SJCRH30 (cell line): ENCODE measurements around the gene LFNG. TPM values are rescaled to one million over a fixed set of nuclear protein-coding genes. Genes with fewer than 3 reads are reported as not detected.

ENCODE experiments used
- DNase-seq, 2 experiments: peaks; one replicate each; pipeline ENCODE4 v3.0.0-alpha.2; 2015 to 2020
- H3K27ac ChIP-seq: fragments of 250-450 bp; sonication (Bioruptor Pico); 2 replicates; pipeline ENCODE4 v1.5.1; 2020; ENCODE audit warnings: mild to moderate bottlenecking, moderate library complexity
- H3K27me3 ChIP-seq: fragments of 250-450 bp; sonication (Bioruptor Pico); 2 replicates; pipeline ENCODE4 v1.5.1; 2020; ENCODE audit warnings: mild to moderate bottlenecking, moderate library complexity
- H3K36me3 ChIP-seq: fragments of 250-450 bp; sonication (Bioruptor Pico); 2 replicates; pipeline ENCODE4 v1.5.1; 2020; ENCODE audit warnings: mild to moderate bottlenecking, moderate library complexity
- H3K4me1 ChIP-seq: fragments of 250-450 bp; sonication (Bioruptor Pico); 2 replicates; pipeline ENCODE4 v1.5.1; 2020; ENCODE audit warnings: mild to moderate bottlenecking, moderate library complexity
- H3K4me3 ChIP-seq: fragments of 250-450 bp; sonication (Bioruptor Pico); 2 replicates; pipeline ENCODE4 v1.5.1; 2020; ENCODE audit warnings: mild to moderate bottlenecking, moderate library complexity
- H3K9me3 ChIP-seq: fragments of 250-450 bp; sonication (Bioruptor Pico); replicated peaks from 2 replicates; pipeline ENCODE4 v1.5.1; 2020; ENCODE audit warnings: mild to moderate bottlenecking, moderate library complexity
- total RNA-seq: library from RNA; depleted of rRNA; stranded (reverse); fragments of >200 nt; shearing (Covaris generic); gene quantifications from 2 replicates; pipeline ENCODE4 v1.2.3, GENCODE V29; 2014

LFNG gene
- total RNA-seq, 1 experiment from 2014 or later: 25.2 TPM

GRCh38 chr7:2478399-2478785 is 41.2 kb upstream of the LFNG start:
- peak; percentile 53 to 57 for DNase-seq
- Histone ChIP-seq H3K4me3 (no peak overlapping the region), H3K36me3 (no peaks in the 10 kb centered on the region), H3K27ac (no peak overlapping the region), H3K27me3 (peaks cover 13% of the 10 kb centered on the region), H3K4me1 (peaks cover 20% of the 10 kb centered on the region), H3K9me3 (peaks cover 7% of the 10 kb centered on the region; the same call in 1 of the 2 replicates)

DNA sequence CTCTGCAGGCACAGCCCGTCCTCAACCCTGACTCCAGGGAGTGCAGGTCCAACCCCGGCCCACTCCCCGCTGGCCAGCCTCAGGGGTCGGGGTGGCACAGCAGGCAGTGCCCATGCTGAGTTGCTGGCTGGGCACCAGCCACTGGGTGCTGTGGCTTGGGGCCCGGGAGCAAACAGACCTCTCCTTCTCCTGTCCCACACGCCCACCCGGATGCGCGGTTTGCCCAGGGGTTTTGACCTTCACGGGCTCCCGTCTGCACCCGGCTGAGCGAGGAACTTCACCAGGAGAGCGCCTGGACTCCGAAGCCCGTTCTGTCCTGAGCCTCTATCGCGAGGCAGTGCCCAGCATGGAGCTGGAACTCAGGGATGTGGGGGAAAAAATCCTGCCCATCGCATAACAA is 40.8 kb upstream of the LFNG start:
- no peak overlapping the region for H3K27ac ChIP-seq
- no peaks in the 10 kb centered on the region for H3K36me3 ChIP-seq
- no peak for DNase-seq
- no peak overlapping the region for H3K4me3 ChIP-seq
- H3K4me1 ChIP-seq: peaks cover 20% of the 10 kb centered on the region
- peaks cover 7% of the 10 kb centered on the region; the same call in 1 of the 2 replicates for H3K9me3 ChIP-seq
- peaks cover 13% of the 10 kb centered on the region for H3K27me3 ChIP-seq

DNA sequence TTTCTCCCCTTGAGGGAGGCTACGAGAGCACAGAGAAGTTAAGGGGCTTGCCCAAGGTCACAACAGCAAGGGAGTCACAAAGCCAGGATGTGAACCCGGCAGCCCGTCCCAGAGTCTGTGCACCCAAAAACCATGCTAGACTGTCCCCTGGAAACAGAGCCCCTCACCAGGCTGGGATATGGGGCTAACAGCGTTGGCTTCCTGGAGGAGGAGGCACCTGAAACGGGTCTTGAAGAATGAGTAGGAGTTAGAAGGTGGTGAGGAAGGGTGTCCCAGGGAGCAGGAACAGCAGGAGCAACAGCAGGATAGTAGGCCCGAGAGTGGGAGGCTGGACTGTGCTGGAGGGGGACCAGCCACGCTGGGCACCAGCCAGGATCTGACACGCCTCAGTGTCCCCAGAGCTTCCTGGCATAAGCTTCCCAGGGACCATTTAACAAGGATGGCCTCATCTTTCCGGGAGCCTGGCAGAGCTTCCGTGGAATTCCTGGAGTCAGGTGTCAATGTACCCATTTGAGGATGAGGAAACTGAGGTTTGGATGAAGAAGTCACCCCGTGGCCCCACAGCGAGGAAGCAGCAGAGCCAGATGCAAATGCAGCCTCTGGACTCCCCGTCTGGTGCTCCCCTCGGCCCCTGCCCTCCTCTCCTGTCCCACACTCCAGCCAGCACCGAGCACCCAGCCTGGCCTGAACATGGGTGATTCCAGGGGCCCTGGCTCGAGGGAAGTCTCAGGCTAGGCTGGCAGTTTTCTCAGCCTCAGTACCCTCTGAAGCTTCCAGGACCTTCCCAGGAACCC is 40.1 kb upstream of the LFNG start:
- H3K36me3 ChIP-seq: no peaks in the 10 kb centered on the region
- H3K4me1 ChIP-seq: peaks cover 20% of the 10 kb centered on the region
- no peak for DNase-seq

DNA sequence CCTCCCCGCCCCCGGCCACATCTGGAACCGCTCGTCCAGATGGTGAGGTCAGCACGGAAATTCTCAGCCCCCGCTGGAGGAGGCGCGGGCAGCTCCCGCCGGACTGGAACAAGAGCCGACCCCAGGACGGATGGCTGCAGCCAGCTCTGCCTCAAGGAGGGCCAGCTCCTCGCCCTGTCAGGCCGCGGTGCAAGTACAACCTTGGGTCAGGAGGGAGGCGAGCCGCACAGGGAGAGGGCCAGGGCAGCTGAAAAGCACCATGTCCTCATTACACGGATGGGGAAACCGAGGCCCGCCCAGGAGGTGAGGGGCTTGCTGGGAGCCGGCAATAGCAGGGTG is 39.5 kb upstream of the LFNG start:
- Histone ChIP-seq H3K9me3 (peaks cover 7% of the 10 kb centered on the region; the same call in 1 of the 2 replicates), H3K36me3 (no peaks in the 10 kb centered on the region), H3K4me1 (peaks cover 20% of the 10 kb centered on the region), H3K27ac (no peak overlapping the region), H3K4me3 (no peak overlapping the region), H3K27me3 (peaks cover 13% of the 10 kb centered on the region)
- no peak for DNase-seq

More for the DNA sequence above, 40.1 kb upstream of the LFNG start:
- peaks cover 13% of the 10 kb centered on the region for H3K27me3 ChIP-seq
- peaks cover 7% of the 10 kb centered on the region; the same call in 1 of the 2 replicates for H3K9me3 ChIP-seq
- H3K4me3 ChIP-seq: no peak overlapping the region
- H3K27ac ChIP-seq: no peak overlapping the region

DNA sequence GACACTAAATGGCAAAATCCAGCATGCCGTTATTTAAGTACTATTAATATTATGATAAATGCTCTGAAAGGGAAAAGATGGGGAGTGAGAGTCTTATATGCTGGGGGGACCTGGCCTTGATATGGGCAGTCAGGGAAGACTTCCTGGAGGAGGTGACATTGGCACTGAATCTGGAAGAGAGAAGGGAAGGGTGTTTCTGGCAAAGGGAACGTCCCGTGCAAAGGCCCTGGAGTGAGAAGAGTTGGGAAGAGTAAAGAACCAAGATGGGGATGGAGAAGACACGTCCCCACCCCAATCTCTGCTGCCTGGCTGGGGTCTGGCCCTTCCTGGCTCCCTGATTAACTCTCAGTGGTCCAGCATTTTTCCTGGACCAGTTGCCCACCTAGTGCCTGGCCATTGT is 38.4 kb upstream of the LFNG start:
- Histone ChIP-seq H3K9me3 (peaks cover 7% of the 10 kb centered on the region; the same call in 1 of the 2 replicates), H3K4me3 (no peak overlapping the region), H3K4me1 (peaks cover 20% of the 10 kb centered on the region), H3K27ac (no peak overlapping the region), H3K27me3 (peaks cover 13% of the 10 kb centered on the region), H3K36me3 (no peaks in the 10 kb centered on the region)
- DNase-seq: no peak

- H3K4me3 ChIP-seq: no peak overlapping the region
- H3K4me1 ChIP-seq: peaks cover 24% of the 10 kb centered on the region
- H3K36me3 ChIP-seq: no peaks in the 10 kb centered on the region
- no peak overlapping the region for H3K27ac ChIP-seq
- DNase-seq: peak in 1 of 2 experiments; percentile 45
- peaks cover 7% of the 10 kb centered on the region; the same call in 1 of the 2 replicates for H3K9me3 ChIP-seq
- peaks cover 13% of the 10 kb centered on the region for H3K27me3 ChIP-seq
These were observed 36.7 kb upstream of the LFNG start for GRCh38 chr7:2482725-2483451.

- Histone ChIP-seq H3K9me3 (peaks cover 7% of the 10 kb centered on the region; the same call in 1 of the 2 replicates), H3K27me3 (peaks cover 13% of the 10 kb centered on the region), H3K36me3 (no peaks in the 10 kb centered on the region), H3K4me3 (no peak overlapping the region), H3K27ac (no peak overlapping the region), H3K4me1 (peaks cover 24% of the 10 kb centered on the region)
- peak; percentile 46 to 68 for DNase-seq
These were observed 36.1 kb upstream of the LFNG start for GRCh38 chr7:2483494-2483893.

DNA sequence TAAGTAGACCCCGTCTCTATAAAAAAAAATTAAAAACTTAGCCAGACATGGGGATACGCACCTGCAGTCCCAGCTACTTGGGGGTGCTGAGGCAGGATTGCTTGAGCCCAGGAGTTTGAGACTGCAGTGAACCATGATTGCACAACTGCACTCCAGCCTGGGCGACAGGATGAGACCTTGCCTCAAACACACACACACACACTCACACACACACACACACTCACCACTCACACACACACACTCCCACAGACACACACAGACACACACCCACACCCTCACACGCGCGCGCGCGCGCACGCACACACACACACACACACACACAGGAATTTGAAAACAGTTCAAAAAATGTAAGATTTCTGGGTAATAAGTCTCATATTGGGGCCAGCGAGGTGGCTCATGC is 34.7 kb upstream of the LFNG start:
- no peak for DNase-seq
- peaks cover 22% of the 10 kb centered on the region for H3K4me1 ChIP-seq
- H3K27me3 ChIP-seq: peaks cover 4% of the 10 kb centered on the region; the same call in 1 of the 2 replicates
- peaks cover 7% of the 10 kb centered on the region; the same call in 1 of the 2 replicates for H3K9me3 ChIP-seq
- H3K36me3 ChIP-seq: no peaks in the 10 kb centered on the region
- no peak overlapping the region for H3K27ac ChIP-seq
- H3K4me3 ChIP-seq: no peak overlapping the region

DNA sequence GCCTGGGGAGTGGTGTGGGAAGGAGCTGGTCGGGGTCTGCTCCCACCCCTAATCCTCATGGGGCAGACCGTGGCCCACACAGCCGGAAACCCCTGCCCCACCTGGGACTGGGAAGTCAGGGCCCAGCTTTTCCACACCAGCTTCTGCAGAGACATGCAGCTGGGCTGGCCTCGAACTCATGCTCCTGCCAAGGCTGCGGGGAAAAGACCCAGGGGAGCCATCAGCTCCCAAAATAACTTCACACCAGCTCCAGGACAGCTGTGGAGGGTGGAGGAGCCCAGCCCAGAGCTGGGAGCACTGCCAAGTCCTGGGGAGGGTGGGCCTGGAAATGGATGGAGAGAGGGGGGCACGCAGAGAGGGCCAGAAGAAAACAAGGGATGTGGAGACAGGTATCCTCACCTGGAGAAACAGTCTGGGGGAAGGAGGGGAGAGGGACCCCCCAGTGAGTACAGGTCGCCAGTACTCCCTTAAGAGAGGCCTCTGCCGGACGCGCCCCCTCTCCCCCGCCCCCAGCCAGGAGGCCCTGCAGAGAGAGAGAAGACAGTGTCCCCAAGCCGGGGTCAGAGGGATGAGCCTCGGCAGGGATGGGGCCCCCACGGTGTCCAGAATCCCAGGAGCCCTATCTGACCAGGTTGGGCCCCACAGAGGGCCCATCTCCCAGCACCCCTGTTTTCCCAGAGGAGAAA is 31.8 kb upstream of the LFNG start:
- H3K36me3 ChIP-seq: no peaks in the 10 kb centered on the region
- H3K9me3 ChIP-seq: peaks cover 4% of the 10 kb centered on the region; the same call in 1 of the 2 replicates
- DNase-seq: peak; percentile 77 to 82
- no peaks in the 10 kb centered on the region for H3K27me3 ChIP-seq
- no peak overlapping the region for H3K27ac ChIP-seq
- peaks cover 21% of the 10 kb centered on the region for H3K4me1 ChIP-seq
- H3K4me3 ChIP-seq: no peak overlapping the region

GRCh38 chr7:2488272-2488645 is 31.3 kb upstream of the LFNG start:
- no peak for DNase-seq
- H3K36me3 ChIP-seq: no peaks in the 10 kb centered on the region
- H3K4me3 ChIP-seq: no peak overlapping the region
- H3K9me3 ChIP-seq: no peaks in the 10 kb centered on the region
- H3K27me3 ChIP-seq: no peaks in the 10 kb centered on the region
- no peak overlapping the region for H3K27ac ChIP-seq
- peaks cover 24% of the 10 kb centered on the region for H3K4me1 ChIP-seq

DNA sequence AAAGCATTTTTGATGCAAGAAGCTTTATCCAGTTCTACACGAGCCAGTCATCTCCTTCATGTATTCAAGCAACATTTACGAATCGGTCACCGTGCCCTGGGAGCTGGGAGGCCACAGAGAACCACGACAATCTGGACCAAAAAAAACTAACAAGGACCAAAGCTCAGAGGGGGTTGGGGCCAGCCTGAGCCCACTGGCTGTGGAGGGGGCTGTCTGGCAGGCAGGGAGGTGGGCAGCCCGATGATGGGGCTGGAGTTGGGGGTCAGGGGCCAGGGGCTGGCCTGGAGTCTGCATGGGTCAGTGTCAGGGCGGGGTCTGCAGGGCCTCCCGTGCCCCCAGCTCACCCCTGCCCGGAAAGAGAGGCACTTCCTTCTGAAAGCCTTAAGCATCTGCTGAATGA is 30.9 kb upstream of the LFNG start:
- Histone ChIP-seq H3K27me3 (no peaks in the 10 kb centered on the region), H3K9me3 (no peaks in the 10 kb centered on the region), H3K4me1 (peaks cover 28% of the 10 kb centered on the region), H3K4me3 (no peak overlapping the region), H3K36me3 (no peaks in the 10 kb centered on the region), H3K27ac (no peak overlapping the region)
- DNase-seq: no peak

DNA sequence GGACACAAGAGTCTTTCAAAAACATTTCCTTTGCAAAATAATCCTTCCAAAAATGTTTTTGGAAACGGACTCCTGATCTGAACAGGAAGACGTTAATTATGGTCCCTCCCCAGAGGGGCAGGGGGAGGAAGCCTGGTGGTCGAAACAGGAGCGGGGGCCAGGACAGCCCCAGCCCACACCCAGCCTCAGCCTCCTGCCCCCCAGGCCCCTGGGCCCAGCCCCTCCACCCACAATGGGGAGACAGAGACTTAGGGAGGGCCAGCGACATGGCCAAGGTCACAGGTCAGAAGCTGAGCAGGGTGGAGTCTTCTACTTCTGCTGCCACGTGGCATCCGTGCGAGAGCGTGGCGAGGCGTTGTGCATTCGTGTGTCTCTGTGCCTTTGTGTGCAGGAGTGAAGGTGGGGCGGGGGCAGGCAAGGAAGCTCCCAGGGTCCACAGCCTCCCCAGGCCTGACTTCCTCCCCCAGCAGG is 29.4 kb upstream of the LFNG start:
- H3K4me1 ChIP-seq: peaks cover 43% of the 10 kb centered on the region
- no peak for DNase-seq
- no peaks in the 10 kb centered on the region for H3K36me3 ChIP-seq
- H3K27ac ChIP-seq: no peak overlapping the region
- no peaks in the 10 kb centered on the region for H3K9me3 ChIP-seq
- H3K4me3 ChIP-seq: no peak overlapping the region
- no peaks in the 10 kb centered on the region for H3K27me3 ChIP-seq

DNA sequence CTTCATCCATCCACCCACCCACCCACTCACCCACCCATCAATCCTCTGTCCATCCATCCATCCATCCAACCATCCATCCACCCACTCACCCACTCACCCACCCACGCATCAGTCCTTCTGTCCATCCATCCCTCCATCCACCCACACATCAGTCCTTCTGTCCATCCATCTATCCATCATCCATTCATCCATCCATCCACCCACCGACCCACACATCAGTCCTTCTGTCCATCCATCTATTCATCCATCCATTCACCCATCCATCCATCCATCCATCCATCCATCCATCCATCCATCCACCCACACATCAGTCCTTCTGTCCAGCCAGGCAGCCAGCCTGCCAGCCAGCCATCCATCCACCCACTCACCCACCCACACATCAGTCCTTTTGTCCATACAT is 27.5 kb upstream of the LFNG start:
- H3K27ac ChIP-seq: no peak overlapping the region
- peaks cover 59% of the 10 kb centered on the region for H3K4me1 ChIP-seq
- H3K27me3 ChIP-seq: no peaks in the 10 kb centered on the region
- no peak for DNase-seq
- H3K4me3 ChIP-seq: no peak overlapping the region
- H3K9me3 ChIP-seq: no peaks in the 10 kb centered on the region
- H3K36me3 ChIP-seq: no peaks in the 10 kb centered on the region

DNA sequence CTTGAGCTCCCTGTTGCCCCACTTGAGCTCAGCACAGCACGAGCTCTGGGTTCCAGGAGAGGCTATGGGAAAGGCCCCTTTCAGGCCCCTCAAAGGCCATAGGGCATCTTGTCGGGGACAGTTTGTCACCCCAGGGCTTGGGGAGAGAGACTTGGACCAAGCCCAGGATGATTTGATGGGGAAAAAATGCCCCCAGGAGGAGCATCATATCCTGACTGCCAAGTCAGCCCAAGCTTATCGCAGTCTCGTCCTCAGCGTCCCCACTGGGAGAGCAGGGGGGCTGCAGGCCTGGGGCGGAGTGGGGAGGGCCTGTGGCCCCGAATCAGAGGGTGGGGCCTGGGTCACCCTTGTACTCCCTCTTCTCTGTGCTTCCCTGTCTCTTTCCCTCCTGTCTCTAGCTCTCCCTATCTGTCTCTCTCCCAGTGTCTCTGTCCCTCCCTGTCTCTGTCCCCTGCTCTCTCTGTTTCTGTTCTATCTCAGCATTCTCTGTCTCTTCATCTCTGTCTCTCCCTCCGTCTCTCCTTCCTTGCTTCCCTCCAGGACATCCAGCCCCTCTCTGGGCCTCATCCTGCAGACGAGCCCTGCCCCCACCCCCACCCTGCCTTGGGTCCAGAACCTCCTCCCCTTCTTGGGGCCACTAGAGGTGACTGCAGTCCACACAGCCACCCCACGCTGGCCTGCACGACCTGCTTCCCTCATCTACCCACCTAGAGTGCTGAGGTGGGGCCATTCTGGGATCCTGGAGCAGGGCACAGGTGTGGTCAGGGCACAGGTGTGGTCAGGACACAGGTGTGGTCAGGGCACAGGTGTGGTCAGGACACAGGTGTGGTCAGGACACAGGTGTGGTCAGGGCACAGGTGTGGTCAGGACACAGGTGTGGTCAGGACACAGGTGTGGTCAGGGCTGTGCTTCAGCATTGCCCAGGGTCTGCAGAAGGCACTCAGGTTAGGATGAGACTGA is 26.1 kb upstream of the LFNG start:
- no peak for DNase-seq
- Histone ChIP-seq H3K4me1 (peaks cover 56% of the 10 kb centered on the region), H3K27ac (no peak overlapping the region), H3K4me3 (no peak overlapping the region), H3K27me3 (no peaks in the 10 kb centered on the region), H3K9me3 (no peaks in the 10 kb centered on the region), H3K36me3 (no peaks in the 10 kb centered on the region)
